Lung (tissue), 12 donors: ENCODE results near the gene JOSD2. TPM values are rescaled to one million over a fixed set of nuclear protein-coding genes. Genes with fewer than 3 reads are reported as not detected.

Experiments used
- ATAC-seq: fragments of 200-7000 bp; cut with Tn5 transposase; one replicate; pipeline ENCODE4 v1.9.1; 2020; ENCODE audit warnings: moderate number of reproducible peaks; ENCODE audit not compliant: insufficient read depth, low FRiP score
- DNase-seq, 3 donors: peaks; one replicate each; pipeline ENCODE4 v3.0.0-alpha.2; 2013 to 2017
- H3K27ac ChIP-seq, 2 donors: one replicate each; pipeline ENCODE4 v1.5.1; 2013; ENCODE audit warnings: mild to moderate bottlenecking in 2 of 2, moderate library complexity in 2 of 2, control low read depth in 1 of 2, inconsistent platforms in 1 of 2, low read depth in 1 of 2, low read length in 1 of 2
- H3K27me3 ChIP-seq, 3 donors: one replicate each; pipeline ENCODE4 v1.5.1; 2013; ENCODE audit warnings: low read length in 2 of 3; ENCODE audit not compliant: control insufficient read depth in 3 of 3, insufficient read depth in 3 of 3
- H3K36me3 ChIP-seq, 4 donors: one replicate each; pipeline ENCODE4 v1.5.1; 2013; ENCODE audit warnings: low read length in 4 of 4, mild to moderate bottlenecking in 1 of 4, moderate library complexity in 1 of 4; ENCODE audit not compliant: control insufficient read depth in 4 of 4, insufficient read depth in 4 of 4
- H3K4me1 ChIP-seq, 5 donors: one replicate each; pipeline ENCODE4 v1.5.1; 2013; ENCODE audit warnings: low read length in 5 of 5, mild to moderate bottlenecking in 2 of 5, moderate library complexity in 1 of 5; ENCODE audit not compliant: control insufficient read depth in 5 of 5, insufficient read depth in 5 of 5
- H3K4me3 ChIP-seq: one replicate; pipeline ENCODE4 v1.5.1; 2013; ENCODE audit warnings: mild to moderate bottlenecking, control low read depth, moderate library complexity
- H3K9ac ChIP-seq, 2 donors: one replicate each; pipeline ENCODE4 v1.5.1; 2013; ENCODE audit warnings: low read length in 2 of 2, control low read depth in 1 of 2; ENCODE audit not compliant: insufficient read depth in 1 of 2
- H3K9me3 ChIP-seq, 4 donors: one replicate each; pipeline ENCODE4 v1.5.1; 2013; ENCODE audit warnings: low read length in 3 of 4, mild to moderate bottlenecking in 1 of 4, moderate library complexity in 1 of 4; ENCODE audit not compliant: control insufficient read depth in 4 of 4, insufficient read depth in 3 of 4
- CTCF ChIP-seq: IDR thresholded peaks from 2 replicates; pipeline ENCODE4 v1.5.1; 2012; ENCODE audit warnings: mild to moderate bottlenecking; ENCODE audit errors: control extremely low read depth, extremely low read depth
- WGBS, 2 donors: extraction: QIAGEN DNeasy Blood & Tissue Kit; methylation state at CpG; one replicate each; pipeline ENCODE4 v1.1.7; 2013; 5-methylcytosine and 5-hydroxymethylcytosine counted together
- polyA plus RNA-seq, 2 donors: library from polyadenylated mRNA; stranded (reverse); fragments of 200-250 nt; gene quantifications; one replicate each; pipeline ENCODE4 v1.2.1, GENCODE V29; 2013
- total RNA-seq, 2 donors: library from RNA; depleted of rRNA in 1 of 2; stranded (reverse); fragments of >200 nt in 1 of 2; gene quantifications; one replicate each; pipeline ENCODE4 v1.2.1, GENCODE V29; 2014 to 2021
- donor health status: control.
- donor health status: control.
- donor health status: Bipolar disorder and iron deficiency.
- donor health status: healthy.
- donor health status: DM: yes; HTN: yes; CAD: no.

JOSD2 gene
- total and polyA plus RNA-seq, 4 donors = 9.8 to 76.8 (median 63.5) TPM

GRCh38 chr19:50458396-50459066 lies 52.5 kb downstream of the JOSD2 start:
- Histone ChIP-seq H3K9me3 (no peaks in the 10 kb centered on the region), H3K27ac (no peak overlapping the region), H3K27me3 (peaks cover 0 to 17% (median 0%) of the 10 kb centered on the region in 3 donors), H3K36me3 (no peaks in the 10 kb centered on the region), H3K4me3 (no peak overlapping the region), H3K9ac (no peak overlapping the region), H3K4me1 (peaks cover 0 to 3% (median 0%) of the 10 kb centered on the region in 5 donors)
- 42 to 49% methylated on average over 50 of the region's 50 CpGs for WGBS, 2 donors
- TF ChIP-seq CTCF = no peak
- no peak for ATAC-seq
- peak in 2 of 3 donors; percentile 22 to 45 for DNase-seq

GRCh38 chr19:50457300-50457699 lies 53.7 kb downstream of the JOSD2 start:
- no peak for ATAC-seq
- no peak overlapping the region for H3K4me3 ChIP-seq
- peaks cover 0 to 17% (median 0%) of the 10 kb centered on the region in 3 donors for H3K27me3 ChIP-seq
- H3K27ac ChIP-seq = no peak overlapping the region
- no peaks in the 10 kb centered on the region for H3K9me3 ChIP-seq
- H3K9ac ChIP-seq = no peak overlapping the region
- no peak for TF ChIP-seq CTCF
- no peak for DNase-seq
- no peaks in the 10 kb centered on the region for H3K36me3 ChIP-seq
- H3K4me1 ChIP-seq = peaks cover 0 to 3% (median 0%) of the 10 kb centered on the region in 5 donors
- 88 to 90% methylated on average over 5 of the region's 5 CpGs for WGBS, 2 donors

Other genes starting within 250 kb of the JOSD2 start
- 10 to 100 TPM in 1 of 2 donors, 1 to 10 TPM in 1; 4.6 to 13.2 TPM for gene KCNC3, start 181.8 kb downstream of the JOSD2 start, total RNA-seq
- gene KCNC3, start 181.8 kb downstream of the JOSD2 start, polyA plus RNA-seq = 1 to 10 TPM; 2.6 to 5.7 TPM
- gene NAPSA, start 145.6 kb downstream of the JOSD2 start, total RNA-seq = 1,000 to 10,000 TPM in 1 of 2 donors, 100 to 1,000 TPM in 1; 655 to 1,838 TPM
- gene NAPSA, start 145.6 kb downstream of the JOSD2 start, polyA plus RNA-seq = 1,000 to 10,000 TPM; 1,027 to 2,584 TPM
- gene NR1H2, start 134.7 kb downstream of the JOSD2 start, total RNA-seq = 10 to 100 TPM; 52.5 to 96.4 TPM
- 100 to 1,000 TPM; 103 to 114 TPM for gene NR1H2, start 134.7 kb downstream of the JOSD2 start, polyA plus RNA-seq
- 10 to 100 TPM; 20.2 to 49.3 TPM for gene POLD1, start 126.8 kb downstream of the JOSD2 start, total RNA-seq
- gene POLD1, start 126.8 kb downstream of the JOSD2 start, polyA plus RNA-seq = 10 to 100 TPM; 28.7 to 55.1 TPM
- 10 to 100 TPM in 1 of 2 donors, under 1 TPM in 1; 0.31 to 10.5 TPM for gene SPIB, start 92.3 kb downstream of the JOSD2 start, total RNA-seq
- gene SPIB, start 92.3 kb downstream of the JOSD2 start, polyA plus RNA-seq = under 1 TPM; 0.22 to 0.98 TPM
- under 1 TPM; 0.21 to 0.91 TPM for gene MYBPC2, start 78.3 kb downstream of the JOSD2 start, total RNA-seq
- under 1 TPM; 0.04 to 0.55 TPM for gene MYBPC2, start 78.3 kb downstream of the JOSD2 start, polyA plus RNA-seq
- 100 to 1,000 TPM in 1 of 2 donors, 10 to 100 TPM in 1; 62.2 to 165 TPM for gene EMC10, start 34.7 kb downstream of the JOSD2 start, total RNA-seq
- gene EMC10, start 34.7 kb downstream of the JOSD2 start, polyA plus RNA-seq = 100 to 1,000 TPM; 133 to 140 TPM
- 1 to 10 TPM; 1.7 to 2.7 TPM for gene GARIN5A, start 34.3 kb downstream of the JOSD2 start, total RNA-seq
- 1 to 10 TPM; 2.1 to 5.0 TPM for gene GARIN5A, start 34.3 kb downstream of the JOSD2 start, polyA plus RNA-seq
- gene ASPDH, start 2.7 kb upstream of the JOSD2 start, total RNA-seq = not detected
- not detected for gene ASPDH, start 2.7 kb upstream of the JOSD2 start, polyA plus RNA-seq
- gene LRRC4B, start 57.2 kb upstream of the JOSD2 start, total RNA-seq = 10 to 100 TPM in 1 of 2 donors, 1 to 10 TPM in 1; 2.5 to 10.8 TPM
- 1 to 10 TPM; 1.7 to 3.0 TPM for gene LRRC4B, start 57.2 kb upstream of the JOSD2 start, polyA plus RNA-seq
- gene SYT3, start 128.7 kb upstream of the JOSD2 start, total RNA-seq = 1 to 10 TPM in 1 of 2 donors, under 1 TPM in 1; 0.60 to 1.5 TPM
- under 1 TPM; 0.23 to 0.81 TPM for gene SYT3, start 128.7 kb upstream of the JOSD2 start, polyA plus RNA-seq
- gene C19orf81, start 138.3 kb upstream of the JOSD2 start, total RNA-seq = 1 to 10 TPM in 1 of 2 donors, not detected in 1; 2.5 TPM
- gene C19orf81, start 138.3 kb upstream of the JOSD2 start, polyA plus RNA-seq = 1 to 10 TPM; 1.3 to 1.7 TPM
- 1 to 10 TPM in 1 of 2 donors, under 1 TPM in 1; 0.15 to 1.2 TPM for gene SHANK1, start 208.6 kb upstream of the JOSD2 start, total RNA-seq
- under 1 TPM; 0.18 to 0.24 TPM for gene SHANK1, start 208.6 kb upstream of the JOSD2 start, polyA plus RNA-seq
- gene CLEC11A, start 212.2 kb upstream of the JOSD2 start, total RNA-seq = 10 to 100 TPM in 1 of 2 donors, 1 to 10 TPM in 1; 7.7 to 24.6 TPM
- gene CLEC11A, start 212.2 kb upstream of the JOSD2 start, polyA plus RNA-seq = 10 to 100 TPM in 1 of 2 donors, 1 to 10 TPM in 1; 8.5 to 13.7 TPM